GM12878 (cell line): Measurements from ENCODE around the gene MAP1LC3A. TPM values are rescaled to one million over a fixed set of nuclear protein-coding genes. Genes with fewer than 3 reads are reported as not detected.

Source experiments
- ATAC-seq: fragments of 200-7000 bp; cut with Tn5 transposase; 3 replicates; pipeline ENCODE4 v1.9.1; 2020; ENCODE audit warnings: mild to moderate bottlenecking, moderate library complexity
- BruUV-seq: library from RNA; stranded (reverse); fragments of 400-500 nt; replicated peaks from 2 replicates; lab custom pipeline; 2021; lab: Mats Ljungman, UMichigan
- CTCF ChIA-PET: fragments of 300-600 bp; sonication (Branson Sonifier 250); formaldehyde crosslinking; extraction: SDS; loops from one replicate; lab custom pipeline; 2021; ENCODE audit warnings: inconsistent platforms; lab: Yijun Ruan, JAX
- POLR2A ChIA-PET: fragments of 350-600 bp; formaldehyde crosslinking; extraction: SDS; loops from one replicate; lab custom pipeline; 2021; ENCODE audit warnings: inconsistent platforms; lab: Charles Lee
- RAD21 ChIA-PET: fragments of 300-600 bp; sonication (Branson Sonifier 250); formaldehyde crosslinking; loops from one replicate; lab custom pipeline; 2023; ENCODE audit warnings: antibody characterized with exemption; ENCODE audit not compliant: unreplicated experiment; lab: Charles Lee
- SMC1A ChIA-PET: fragments of 300-600 bp; sonication (Branson Sonifier 250); formaldehyde crosslinking; loops from one replicate; lab custom pipeline; 2023; ENCODE audit not compliant: unreplicated experiment, uncharacterized antibody; lab: Charles Lee
- DNase-seq: peaks from one replicate; pipeline ENCODE4 v3.0.0-alpha.2; 2011; ENCODE audit warnings: low read depth, low spot score
- FAIRE-seq: peaks from 3 replicates; lab custom pipeline; 2011; peaks lifted over from hg19 to GRCh38; lab: Jason Lieb, UNC
- H2AFZ ChIP-seq: 2 replicates; pipeline ENCODE4 v1.6.0; 2011; ENCODE audit warnings: low read depth, low read length, control low read depth; ENCODE audit not compliant: control insufficient read depth
- H3K27ac ChIP-seq: 2 replicates; pipeline ENCODE4 v1.5.1; 2011; ENCODE audit warnings: control low read depth; ENCODE audit not compliant: control insufficient read depth, insufficient read depth
- H3K27me3 ChIP-seq, 2 experiments: replicated peaks in 1 of 2; 2 replicates each; pipeline versions ENCODE4 v1.6.0 to v1.6.1; 2011; ENCODE audit warnings: low read length in 1 of 2; ENCODE audit not compliant: control insufficient read depth in 2 of 2, insufficient read depth in 2 of 2
- H3K36me3 ChIP-seq, 2 experiments: 2 replicates each; pipeline ENCODE4 v1.5.1; 2011; ENCODE audit warnings: low read length in 1 of 2; ENCODE audit not compliant: control insufficient read depth in 2 of 2, insufficient read depth in 2 of 2
- H3K4me1 ChIP-seq: 2 replicates; pipeline ENCODE4 v1.6.1; 2011; ENCODE audit warnings: mild to moderate bottlenecking, low read length, moderate library complexity, mixed read lengths; ENCODE audit not compliant: control insufficient read depth, insufficient read depth
- H3K4me2 ChIP-seq: 2 replicates; pipeline ENCODE4 v1.6.0; 2011; ENCODE audit warnings: control low read depth; ENCODE audit not compliant: control insufficient read depth, insufficient read depth
- H3K4me3 ChIP-seq: fragments of 200-600 bp; sonication (generic); 2 replicates; pipeline ENCODE4 v1.5.1; 2016
- H3K79me2 ChIP-seq: 2 replicates; pipeline ENCODE4 v1.6.0; 2011; ENCODE audit warnings: low read length; ENCODE audit not compliant: control insufficient read depth, insufficient read depth
- H3K9ac ChIP-seq: 2 replicates; pipeline ENCODE4 v1.8.0; 2011; ENCODE audit warnings: low read length, control low read depth, mixed read lengths; ENCODE audit not compliant: control insufficient read depth, insufficient read depth
- H3K9me3 ChIP-seq: replicated peaks from 3 replicates; pipeline ENCODE4 v1.5.1; 2011; ENCODE audit warnings: mild to moderate bottlenecking, low read length; ENCODE audit not compliant: control insufficient read depth, insufficient read depth
- H4K20me1 ChIP-seq: 2 replicates; pipeline ENCODE4 v1.6.0; 2011; ENCODE audit not compliant: control insufficient read depth, insufficient read depth
- DPF2 ChIP-seq: fragments of 450-650 bp; IDR thresholded peaks from 2 replicates; pipeline ENCODE4 v1.6.1; 2017; ENCODE audit warnings: mild to moderate bottlenecking
- EED ChIP-seq: sonication (generic); IDR thresholded peaks from 2 replicates; pipeline ENCODE4 v1.6.1; 2016; ENCODE audit warnings: antibody characterized with exemption, low read depth
- FOXM1 ChIP-seq: IDR thresholded peaks from 2 replicates; pipeline ENCODE4 v1.6.1; 2012; ENCODE audit warnings: low read depth, mild to moderate bottlenecking, inconsistent platforms, low read length, moderate library complexity
- NFYA ChIP-seq: IDR thresholded peaks from 2 replicates; pipeline ENCODE4 v1.6.1; 2011; ENCODE audit warnings: low read depth, mild to moderate bottlenecking, low read length, improper control_type of control experiment, borderline replicate concordance
- POLR2A ChIP-seq: IDR thresholded peaks from 2 replicates; pipeline ENCODE4 v1.6.1; 2011; ENCODE audit warnings: low read depth, mild to moderate bottlenecking, low read length
- WGBS: methylation state at CpG from one replicate; pipeline ENCODE4 v1.1.6; 2016; ENCODE audit warnings: low lambda C conversion rate; ENCODE audit not compliant: insufficient replicate concordance, insufficient coverage; ENCODE audit errors: missing lambda C conversion rate; 5-methylcytosine and 5-hydroxymethylcytosine counted together
- in situ Hi-C: fragments of 300-500 bp; cut with MboI; formaldehyde crosslinking; loops from 9 replicates; pipeline ENCODE4 v1.14.3; 2018; ENCODE audit warnings: mixed read lengths
- intact Hi-C: fragments of 100-400 bp; cut with micrococcal nuclease; formaldehyde crosslinking; loops from one replicate; pipeline ENCODE4 v1.14.2; 2022; ENCODE audit not compliant: unreplicated experiment
- polyA plus RNA-seq, 11 experiments: library from polyadenylated mRNA; depleted of rRNA in 4 of 11; unstranded in 6 of 11; stranded (reverse) in 5 of 11; fragments of >200 nt; fragmentation: Nextera tagmentation in 4 of 11; fragmentation: Illumina TruSeq in 1 of 11; extraction: Ambion mirVana in 4 of 11; extraction: Trizol in 1 of 11; gene quantifications; 1 replicate in 1 of 11; 2 replicates in 10 of 11; pipeline versions ENCODE4 v1.2.1 to v1.2.3, GENCODE V29; 2011 to 2016; ENCODE audit warnings: inconsistent platforms in 2 of 11, missing spikeins in 2 of 11, low read depth in 1 of 11
- total RNA-seq, 4 experiments: library from RNA; depleted of rRNA in 3 of 4; stranded (reverse); fragments of >200 nt in 3 of 4; fragmentation: Illumina TruSeq in 1 of 4; extraction: Trizol in 1 of 4; gene quantifications; 2 replicates each; pipeline versions ENCODE4 v1.2.1 to v1.2.3, GENCODE V29; 2013 to 2021

MAP1LC3A gene
- total and polyA plus RNA-seq, 10 of the 15 experiments (the other 5 are each of a cell fraction or from before 2014, with no cell fraction given): 0.27 to 1.2 (median 0.39) TPM; not detected in 4

DNA sequence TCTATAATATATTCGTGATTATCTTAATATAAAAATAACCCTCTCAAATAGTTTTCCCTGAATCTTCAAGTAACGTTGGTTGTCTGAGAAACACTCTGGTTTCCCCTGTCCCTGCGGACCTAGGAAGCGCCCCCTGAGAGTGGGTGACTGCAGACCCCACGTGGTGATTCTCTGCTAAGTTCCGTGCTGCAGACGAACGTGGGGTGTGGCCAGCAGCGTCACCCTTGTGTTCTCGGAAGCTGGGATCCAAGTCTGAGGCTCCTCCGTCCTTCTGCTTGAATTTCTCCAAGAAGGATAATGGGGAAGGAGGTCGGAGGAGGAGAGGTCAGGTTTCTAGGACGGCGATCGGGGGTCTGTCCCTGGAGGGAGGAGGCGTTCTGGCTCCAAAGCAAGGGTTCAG, 16.6 kb upstream of the MAP1LC3A start:
- no peaks in the 10 kb centered on the region for H3K9me3 ChIP-seq
- ATAC-seq: no peak
- no peaks in the 10 kb centered on the region for H4K20me1 ChIP-seq
- H3K4me3 ChIP-seq: no peak overlapping the region
- ChIA-PET RAD21 (interaction anchor here (1.1 kb wide), 1 partner anchor 166 kb away, joined by 4 read pairs; no protein-coding TSS in a partner anchor), POLR2A (no interaction called here), SMC1A (interaction anchor here (2.3 to 4.1 kb wide), 3 partner anchors 11 to 227 kb away, joined by 6 to 32 read pairs (median 10); no protein-coding TSS in a partner anchor), CTCF (interaction anchor here (1.1 to 4.6 kb wide), 3 partner anchors 20 to 230 kb away, joined by 3 to 93 read pairs (median 4); no protein-coding TSS in a partner anchor)
- no peak for FAIRE-seq
- DNase-seq: no peak
- no peak overlapping the region for H2AFZ ChIP-seq
- no peaks in the 10 kb centered on the region for H3K27me3 ChIP-seq
- H3K4me1 ChIP-seq: peaks cover 4% of the 10 kb centered on the region; the same call in 1 of the 2 replicates
- in situ Hi-C loops (no loop called here), intact Hi-C loops (no loop called here)
- no peaks in the 10 kb centered on the region for H3K79me2 ChIP-seq
- H3K27ac ChIP-seq: peak overlapping the region; percentile 24; the same call in 1 of the 2 replicates
- 0 out of 2 replicates have a peak, but pooled peaks have one; percentile 10 for TF ChIP-seq POLR2A
- no peak for TF ChIP-seq EED
- 87% methylated on average over 16 of the region's 16 CpGs for WGBS
- peaks cover 9 to 12% of the 10 kb centered on the region in 2 experiments; a peak in 3 of 4 replicates for H3K36me3 ChIP-seq
- H3K4me2 ChIP-seq: no peak overlapping the region
- H3K9ac ChIP-seq: no peak overlapping the region
- no TSS peak for BruUV-seq

DNA sequence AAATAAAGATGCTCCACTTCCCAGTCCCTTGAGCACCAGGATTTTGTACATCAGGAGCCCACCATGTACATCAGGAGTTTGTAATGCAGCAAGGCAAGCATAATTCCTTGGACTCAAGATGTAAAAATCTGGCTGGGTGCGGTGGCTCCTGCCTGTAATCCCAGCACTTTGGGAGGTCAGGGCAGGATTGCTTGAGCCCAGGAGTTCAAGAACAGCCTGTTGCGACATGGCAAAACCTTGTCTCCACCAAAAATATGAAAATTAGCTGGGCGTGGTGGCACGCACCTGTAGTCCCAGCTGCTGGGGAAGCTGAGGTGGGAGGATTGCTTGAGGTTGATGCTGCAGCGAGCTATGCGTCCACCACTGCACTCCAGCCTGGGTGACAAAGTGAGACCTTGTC, 16.1 kb upstream of the MAP1LC3A start:
- H3K79me2 ChIP-seq: no peaks in the 10 kb centered on the region
- no peak overlapping the region for H2AFZ ChIP-seq
- no peaks in the 10 kb centered on the region for H3K27me3 ChIP-seq
- SMC1A ChIA-PET: interaction anchor here (3.3 kb wide), 1 partner anchor 165 kb away, joined by 10 read pairs; no protein-coding TSS in a partner anchor
- no peak for TF ChIP-seq NFYA
- no peak for TF ChIP-seq DPF2
- no peak for TF ChIP-seq FOXM1
- TF ChIP-seq, all 136 proteins: peak for 0
- POLR2A ChIA-PET: no interaction called here
- DNase-seq (no peak), FAIRE-seq (no peak), ATAC-seq (no peak)
- in situ Hi-C loops (no loop called here), intact Hi-C loops (no loop called here)
- RAD21 ChIA-PET: interaction anchor here (0.6 to 1.2 kb wide), 3 partner anchors 166 to 228 kb away, joined by 3 to 6 read pairs (median 4); no protein-coding TSS in a partner anchor
- H3K4me2 ChIP-seq: no peak overlapping the region
- no peaks in the 10 kb centered on the region for H4K20me1 ChIP-seq
- CTCF ChIA-PET: interaction anchor here (1.5 kb wide), 1 partner anchor 230 kb away, joined by 4 read pairs; no protein-coding TSS in a partner anchor
- H3K4me1 ChIP-seq: peaks cover 4% of the 10 kb centered on the region; the same call in 1 of the 2 replicates
- no peaks in the 10 kb centered on the region for H3K9me3 ChIP-seq
- no TSS peak for BruUV-seq
- H3K36me3 ChIP-seq: peaks cover 9% of the 10 kb centered on the region in 2 experiments; a peak in 3 of 4 replicates
- no peak overlapping the region for H3K27ac ChIP-seq
- 59% methylated on average over 6 of the region's 6 CpGs for WGBS
- no peak overlapping the region for H3K4me3 ChIP-seq
- H3K9ac ChIP-seq: no peak overlapping the region
